NCI-H2081 treated with DMSO at 0.1 percent for 48 hours (cell line): ENCODE data around the gene BNIP1.
A peak's percentile ranks its signal among the peaks of the same experiment; 100 is the strongest.
"Not testable (repeated sequence)": the region's sequence is repeated elsewhere in the genome, so short reads cannot be mapped to it uniquely, and the experiment has no call there.

ENCODE experiments used
- DNase-seq: peaks from one replicate; lab custom pipeline; 2025; lab: John Stamatoyannopoulos, UW

The BNIP1 gene, protein sequence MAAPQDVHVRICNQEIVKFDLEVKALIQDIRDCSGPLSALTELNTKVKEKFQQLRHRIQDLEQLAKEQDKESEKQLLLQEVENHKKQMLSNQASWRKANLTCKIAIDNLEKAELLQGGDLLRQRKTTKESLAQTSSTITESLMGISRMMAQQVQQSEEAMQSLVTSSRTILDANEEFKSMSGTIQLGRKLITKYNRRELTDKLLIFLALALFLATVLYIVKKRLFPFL

DNA sequence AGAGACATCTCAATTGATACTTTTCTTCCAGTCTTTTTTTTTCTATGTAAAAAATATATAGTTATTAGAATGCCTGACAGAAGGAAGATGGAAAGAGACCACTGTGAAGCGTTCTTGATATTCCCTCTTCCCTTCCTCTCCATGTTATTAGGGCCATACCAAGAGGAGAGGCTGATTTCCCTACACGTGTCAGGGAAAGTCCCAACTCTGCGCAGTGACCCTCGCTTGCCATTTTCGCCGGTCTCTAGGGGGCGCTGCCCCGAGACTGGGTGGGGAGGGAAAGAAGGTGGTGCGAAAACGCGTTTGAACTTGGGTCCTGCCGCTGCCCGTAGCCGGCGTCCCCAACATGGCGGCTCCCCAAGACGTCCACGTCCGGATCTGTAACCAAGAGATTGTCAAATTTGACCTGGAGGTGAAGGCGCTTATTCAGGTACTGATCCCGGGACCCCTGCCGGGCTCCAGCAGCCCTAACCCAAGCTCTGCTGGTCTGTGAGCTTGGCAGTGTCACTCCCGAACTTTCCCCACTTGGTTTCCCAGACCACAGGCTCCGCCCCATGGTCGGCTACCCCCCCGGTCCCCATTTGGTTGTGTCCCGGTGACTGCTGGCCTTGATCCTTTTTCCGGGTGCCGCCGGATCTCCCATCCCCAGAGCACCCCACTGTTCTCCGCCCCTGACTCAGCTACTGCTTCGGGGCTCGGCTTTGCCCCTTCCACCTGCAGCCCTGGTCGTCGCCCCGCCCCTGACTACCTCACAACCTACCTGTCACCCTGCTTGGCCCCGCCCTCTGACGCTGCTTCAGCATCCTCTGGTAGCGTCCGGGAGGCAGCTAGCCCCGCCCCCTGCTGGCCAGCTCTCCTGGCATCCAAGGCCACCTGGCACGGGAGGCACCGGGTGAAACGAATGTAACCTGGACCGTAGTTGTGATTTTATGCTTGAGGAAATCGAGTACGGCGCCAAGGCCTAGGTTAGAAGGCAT lies at the start of gene BNIP1:
TSS of gene BNIP1 (plus strand) at position 332 of the 977 bp plus-strand sequence. CDS start at position 347, 15 bp downstream.
- peak; percentile 74 for DNase-seq

DNA sequence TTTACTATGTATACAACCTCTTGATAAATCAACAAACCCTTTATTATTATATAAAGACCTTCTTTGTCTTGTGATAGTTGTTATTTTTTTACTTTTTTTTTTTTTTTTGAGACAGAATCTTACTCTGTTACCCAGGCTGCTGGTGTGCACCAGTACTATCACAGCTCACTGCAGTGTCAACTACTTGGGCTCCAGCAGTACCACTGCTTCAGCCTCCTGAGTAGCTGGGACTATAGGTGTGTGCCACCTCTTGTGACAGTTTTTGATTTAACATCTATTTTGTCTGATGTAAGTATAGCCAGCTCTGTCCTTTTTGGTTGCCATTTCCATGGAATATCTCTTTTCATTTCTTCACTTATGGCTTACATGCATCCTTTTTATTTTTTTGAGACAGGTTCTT lies 45.5 kb upstream of the BNIP1 start:
- no peak for DNase-seq

DNA sequence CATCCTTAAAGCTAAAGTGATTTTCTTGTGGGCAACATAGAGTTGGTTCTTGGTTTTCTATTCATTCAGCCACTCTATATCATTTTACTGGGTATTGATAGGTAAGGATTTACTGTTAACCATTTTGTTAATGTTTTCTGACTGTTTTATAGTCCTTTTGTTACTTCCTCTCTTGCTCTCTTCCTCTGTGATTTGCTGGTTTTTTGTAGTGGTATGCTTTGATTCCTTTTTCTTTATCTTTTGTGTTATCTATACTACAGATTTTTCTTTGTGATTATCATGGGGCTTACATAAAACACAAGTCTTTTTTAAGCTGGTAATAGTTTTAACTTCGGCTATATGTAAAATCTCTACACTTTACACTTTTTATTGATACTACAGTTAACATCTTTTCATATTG lies 44.9 kb upstream of the BNIP1 start:
- DNase-seq = no peak

DNA sequence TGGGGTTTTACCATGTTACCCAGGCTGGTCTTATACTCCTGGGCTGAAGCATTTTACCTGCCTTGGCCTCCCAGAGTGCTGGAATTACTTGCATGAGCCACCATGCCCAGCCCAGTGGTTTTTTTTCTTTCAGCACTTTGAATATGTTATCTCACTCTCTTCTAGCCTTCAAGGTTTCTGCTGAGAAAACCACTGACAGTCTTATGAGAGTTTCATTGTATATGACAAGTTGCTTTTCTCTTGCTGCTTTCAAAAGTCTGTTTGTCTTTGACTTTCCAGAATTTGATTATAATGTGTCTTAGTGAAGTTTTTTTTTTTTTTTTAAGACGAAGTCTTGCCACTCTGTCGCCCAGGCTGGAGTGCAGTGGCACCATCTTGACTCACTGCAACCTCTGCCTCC lies 43.1 kb upstream of the BNIP1 start:
- no peak for DNase-seq

DNA sequence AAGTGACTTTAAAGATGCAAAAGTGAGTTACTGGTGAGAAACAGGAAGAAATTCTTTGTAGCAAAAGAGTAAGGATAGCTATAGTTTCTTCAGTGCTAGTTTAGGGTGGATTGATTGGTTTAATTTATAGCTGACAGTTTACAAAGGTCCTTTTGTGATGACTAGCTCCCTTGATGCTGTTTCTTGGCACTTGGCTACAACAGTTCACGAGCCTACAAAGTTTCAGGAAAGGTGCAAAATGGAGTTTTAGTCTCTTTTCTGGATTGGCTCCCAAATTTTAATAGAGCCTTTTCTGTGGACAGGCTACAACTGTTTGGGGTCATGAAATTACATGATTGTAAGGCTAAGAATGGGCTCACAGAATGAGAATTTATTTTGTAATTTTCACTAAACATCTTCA lies 40.9 kb upstream of the BNIP1 start:
- no peak for DNase-seq

DNA sequence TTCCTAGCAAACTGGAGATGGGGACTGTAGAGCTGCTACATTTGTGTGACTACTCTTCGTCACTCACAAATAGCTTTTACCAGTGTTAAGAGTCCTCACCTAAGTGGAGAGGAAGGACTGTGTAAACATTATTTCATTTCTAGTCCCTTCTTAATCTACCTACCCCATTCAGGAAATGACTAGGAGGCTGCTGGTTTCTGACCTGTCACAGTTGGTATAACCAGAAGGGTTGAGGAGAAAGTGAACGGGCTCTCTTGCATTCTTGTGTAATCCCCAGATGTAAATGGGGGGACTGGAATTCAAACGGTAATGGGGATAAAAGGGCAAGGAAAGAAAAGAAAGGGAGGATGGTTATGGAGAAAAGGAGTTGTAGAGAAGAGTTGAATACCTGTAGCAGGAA lies 35.4 kb upstream of the BNIP1 start:
- no peak for DNase-seq

DNA sequence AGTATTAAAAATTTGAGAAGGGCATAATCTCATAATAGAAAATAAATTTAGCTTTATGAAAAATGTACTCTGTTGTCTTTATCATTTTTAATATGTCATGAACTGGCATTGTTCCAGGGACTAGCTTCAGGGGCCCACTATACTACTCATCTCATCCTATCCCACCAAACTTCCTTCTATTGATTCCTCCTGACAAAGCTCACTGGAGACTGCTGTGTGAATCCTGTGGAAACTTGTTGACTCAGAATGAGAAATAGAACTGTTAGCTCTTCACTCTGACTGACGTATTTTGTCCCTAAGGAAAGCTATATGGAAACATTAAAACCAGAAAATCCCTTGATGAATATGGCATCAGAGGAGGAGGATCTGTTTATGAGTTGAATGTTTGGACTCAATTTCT lies 29.8 kb upstream of the BNIP1 start:
- DNase-seq = no peak

DNA sequence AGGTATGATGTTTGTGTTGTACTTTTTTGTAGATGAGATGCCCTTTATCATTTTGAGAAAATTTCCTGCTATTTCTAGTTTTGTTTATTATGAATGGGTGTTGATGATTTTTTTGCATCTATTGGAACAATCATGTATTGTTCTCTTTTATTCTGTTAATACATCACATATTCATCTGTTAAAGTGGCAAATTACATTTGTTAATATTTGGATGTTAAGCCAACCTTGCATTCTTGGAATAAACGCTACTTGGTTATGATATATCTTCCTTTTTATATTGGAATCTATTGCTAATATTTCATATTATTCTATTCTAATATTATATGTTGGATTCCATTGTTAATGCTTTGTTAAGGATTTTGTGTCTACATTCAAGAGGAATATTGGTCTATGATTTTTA lies 24.6 kb upstream of the BNIP1 start:
- no peak for DNase-seq

DNA sequence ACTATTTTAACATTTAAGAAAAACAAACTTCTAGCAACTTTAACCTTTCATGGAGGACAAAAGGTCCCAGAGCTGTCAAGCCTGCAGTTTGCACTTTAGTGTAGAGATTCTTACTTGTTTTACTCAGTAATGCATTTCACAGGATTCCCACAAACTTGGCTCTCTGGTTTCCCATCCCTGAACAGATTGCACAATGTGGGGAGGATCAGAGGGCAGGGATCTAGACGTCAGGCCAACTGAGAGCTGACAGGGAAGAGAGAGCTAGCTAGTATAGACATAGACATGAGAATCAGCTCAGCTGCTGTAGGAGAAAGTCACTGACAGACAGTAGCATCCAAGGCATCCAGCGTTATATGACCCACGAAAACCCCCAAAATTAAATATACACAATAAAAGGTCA lies 20.9 kb upstream of the BNIP1 start:
- no peak for DNase-seq

DNA sequence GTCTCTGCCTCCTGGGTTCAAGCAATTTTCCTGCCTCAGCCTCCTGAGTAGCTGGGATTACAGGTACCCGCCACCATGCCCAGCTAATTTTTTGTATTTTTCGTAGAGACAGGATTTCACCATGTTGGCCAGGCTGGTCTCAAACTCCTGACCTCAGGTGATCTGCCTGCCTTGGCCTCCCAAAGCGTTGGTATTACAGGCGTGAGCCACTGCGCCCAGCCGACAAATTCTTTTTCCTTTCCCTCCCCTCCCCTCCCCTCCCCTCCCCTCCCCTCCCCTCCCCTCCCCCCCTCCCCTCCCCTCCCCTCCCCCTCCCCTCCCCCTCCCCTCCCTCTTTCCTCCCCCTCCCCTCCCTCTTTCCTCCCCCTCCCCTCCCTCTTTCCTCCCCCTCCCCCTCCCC lies 12.2 kb upstream of the BNIP1 start:
- not testable (repeated sequence) for DNase-seq

DNA sequence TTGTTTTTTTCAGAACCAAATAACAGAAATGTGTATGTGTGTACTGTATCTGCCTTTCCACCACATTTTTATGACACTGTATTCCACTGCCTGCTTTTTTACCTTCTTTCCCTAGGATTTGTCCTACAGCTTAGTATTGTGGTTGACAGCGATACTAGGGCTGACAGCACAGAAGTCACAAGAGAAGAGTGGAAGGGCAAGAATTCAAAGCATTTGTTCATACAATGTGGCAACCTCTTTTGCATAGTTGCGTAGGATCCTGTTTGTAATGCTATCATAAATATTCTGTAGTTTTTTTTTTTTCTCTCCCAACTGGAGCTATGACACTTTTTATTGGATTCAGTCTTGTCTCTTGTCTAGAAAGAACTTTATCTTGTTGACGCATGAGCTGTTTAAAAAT lies 5.6 kb upstream of the BNIP1 start:
- DNase-seq = no peak

DNA sequence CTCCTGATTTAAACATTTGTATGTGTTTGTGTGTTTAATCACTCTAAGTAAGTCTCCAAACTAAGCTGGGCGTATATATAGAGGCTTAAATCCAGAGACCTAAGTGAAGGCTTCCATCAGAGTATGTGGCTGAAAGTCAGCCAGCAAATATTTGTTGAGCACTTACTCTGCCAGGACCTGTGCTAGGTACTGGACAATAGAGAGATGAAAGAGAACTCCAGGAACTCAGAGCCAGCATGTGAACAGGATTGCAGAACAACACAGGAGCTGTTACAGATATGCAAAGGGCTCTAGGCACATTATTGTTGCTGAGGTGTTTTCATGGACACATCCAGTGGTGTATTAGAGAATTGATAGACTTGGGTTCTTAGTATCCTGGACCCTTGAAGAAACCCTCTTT lies 4.7 kb upstream of the BNIP1 start:
- no peak for DNase-seq

DNA sequence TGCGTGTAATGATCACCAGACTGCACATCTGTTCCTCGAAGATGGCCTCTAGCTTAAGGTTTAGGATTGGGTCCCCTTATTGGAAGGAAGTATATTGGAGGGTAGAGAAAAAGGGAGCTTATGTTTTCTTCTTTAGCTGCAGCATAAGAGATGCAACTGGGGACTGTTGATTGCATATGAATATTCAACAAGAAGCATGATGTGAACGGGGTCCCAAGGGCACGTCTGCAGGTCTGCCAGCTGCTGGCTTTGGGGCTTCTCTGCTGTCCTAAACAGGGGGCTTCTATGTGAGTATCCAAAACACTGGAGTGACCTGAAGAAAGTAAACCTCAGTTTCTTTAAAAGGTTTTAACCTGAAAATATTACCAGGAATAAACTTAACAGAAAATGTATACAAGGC lies 3.6 kb upstream of the BNIP1 start:
- no peak for DNase-seq

DNA sequence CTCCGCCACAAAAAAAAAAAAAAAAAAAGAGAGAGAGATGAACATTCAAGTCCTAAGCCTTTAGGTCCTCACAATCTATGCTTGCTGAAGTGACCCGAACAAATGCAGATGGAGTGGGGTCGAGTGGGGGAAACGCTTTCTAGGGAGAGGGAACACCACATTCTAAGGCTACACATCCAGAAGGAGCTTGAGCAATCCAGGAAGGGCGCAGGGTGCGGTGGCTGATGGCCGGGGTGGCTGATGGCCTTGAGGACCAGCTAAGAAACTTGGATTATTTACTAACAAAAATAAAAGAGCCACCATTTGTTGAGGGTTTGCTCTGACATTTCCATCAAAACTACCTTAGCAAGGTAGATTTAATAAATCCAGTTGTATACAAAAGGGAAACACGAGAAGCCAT lies 764 bp upstream of the BNIP1 start:
- no peak for DNase-seq

DNA sequence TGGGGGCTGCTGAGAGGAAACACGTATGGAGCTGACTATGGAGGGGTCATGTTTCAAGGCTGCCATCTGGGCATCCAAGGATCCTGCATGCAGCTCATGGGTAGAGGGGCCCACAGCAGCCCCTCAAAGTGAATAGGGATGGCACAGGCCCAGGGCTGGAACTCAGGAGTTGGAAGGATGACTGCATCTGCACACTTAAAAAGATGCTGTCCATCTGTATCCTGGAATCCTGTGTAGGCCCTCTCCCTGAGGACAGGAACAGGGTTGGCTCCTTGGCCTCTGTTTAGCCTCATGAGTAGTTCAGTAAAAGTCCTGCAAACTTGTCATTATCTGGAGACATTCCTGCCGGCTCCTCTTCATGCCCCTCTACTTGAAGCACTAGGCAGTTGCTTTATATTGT lies 4.0 kb downstream of the BNIP1 start:
- DNase-seq = no peak

DNA sequence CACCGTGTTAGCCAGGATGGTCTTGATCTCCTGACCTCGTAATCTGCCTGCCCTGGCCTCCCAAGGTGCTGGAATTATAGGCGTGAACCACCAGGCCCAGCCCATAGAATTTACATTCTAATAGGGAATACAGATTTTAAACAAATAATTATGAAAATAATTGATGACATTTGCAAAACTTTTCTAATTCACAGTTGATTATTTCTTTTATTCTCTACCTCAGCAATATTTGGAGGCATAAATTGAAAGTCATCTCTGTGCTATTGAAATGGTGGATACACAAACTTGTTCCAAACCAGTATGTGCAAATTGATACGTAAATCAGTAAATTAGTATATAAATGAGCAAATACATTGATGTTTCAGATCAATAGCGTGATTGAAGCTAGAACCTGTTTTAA lies 8.2 kb downstream of the BNIP1 start:
- DNase-seq = no peak

DNA sequence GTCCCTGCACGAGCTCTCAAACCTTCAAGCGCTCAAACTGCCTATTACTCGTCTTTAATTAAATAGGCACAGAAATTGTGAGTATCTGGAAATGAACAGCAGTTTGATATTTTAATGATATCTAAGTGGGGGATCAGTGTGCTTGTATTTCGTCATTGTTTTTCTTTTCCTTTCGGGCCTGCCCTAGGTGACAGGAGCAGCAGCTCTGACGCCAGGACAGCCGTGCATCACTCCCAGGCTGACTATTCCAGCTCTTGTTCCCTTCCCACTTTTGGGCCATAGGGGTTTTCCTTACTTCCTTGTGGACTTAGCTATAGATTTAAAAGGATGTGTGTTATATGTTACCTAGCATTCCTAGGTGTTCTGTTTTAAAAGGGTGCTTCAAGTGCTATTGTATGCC lies 9.5 kb downstream of the BNIP1 start:
- DNase-seq = no peak

DNA sequence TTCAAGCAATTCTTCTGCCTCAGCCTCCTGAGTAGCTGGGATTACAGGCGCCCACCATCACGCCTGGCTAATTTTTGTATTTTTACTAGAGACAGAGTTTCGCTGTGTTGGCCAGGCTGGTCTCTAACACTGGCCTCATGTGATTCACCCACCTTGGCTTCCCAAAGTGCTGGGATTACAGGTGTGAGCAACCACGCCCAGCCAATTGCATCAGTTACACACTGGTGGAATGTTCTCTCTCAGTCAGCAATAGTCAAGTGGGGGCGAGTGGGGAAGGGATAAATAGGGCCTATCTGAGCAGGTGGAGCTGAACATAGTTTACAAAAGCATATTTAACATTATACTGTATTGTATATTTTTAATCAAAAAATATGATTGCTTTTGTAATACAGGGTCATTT lies 10.3 kb downstream of the BNIP1 start:
- DNase-seq = not testable (repeated sequence)

DNA sequence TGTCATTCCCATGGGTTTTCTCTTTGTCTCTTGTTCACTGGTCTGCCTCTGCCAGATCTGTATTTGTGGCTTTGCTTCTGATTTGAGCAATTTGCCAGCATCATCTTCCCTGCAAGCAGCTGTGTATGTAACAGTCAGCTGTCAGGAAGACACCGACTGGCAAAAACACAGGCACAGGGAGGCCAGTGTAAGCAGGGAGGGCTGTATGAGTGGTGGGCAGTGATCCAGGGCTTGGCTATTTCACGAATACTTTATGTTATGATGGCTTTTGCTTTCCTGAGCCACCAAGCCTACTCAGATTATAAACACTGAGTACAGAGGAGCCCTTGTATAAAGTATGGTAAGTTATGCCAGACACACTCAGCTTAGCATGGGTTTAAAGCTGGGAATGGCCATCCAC lies 11.6 kb downstream of the BNIP1 start:
- DNase-seq = no peak

DNA sequence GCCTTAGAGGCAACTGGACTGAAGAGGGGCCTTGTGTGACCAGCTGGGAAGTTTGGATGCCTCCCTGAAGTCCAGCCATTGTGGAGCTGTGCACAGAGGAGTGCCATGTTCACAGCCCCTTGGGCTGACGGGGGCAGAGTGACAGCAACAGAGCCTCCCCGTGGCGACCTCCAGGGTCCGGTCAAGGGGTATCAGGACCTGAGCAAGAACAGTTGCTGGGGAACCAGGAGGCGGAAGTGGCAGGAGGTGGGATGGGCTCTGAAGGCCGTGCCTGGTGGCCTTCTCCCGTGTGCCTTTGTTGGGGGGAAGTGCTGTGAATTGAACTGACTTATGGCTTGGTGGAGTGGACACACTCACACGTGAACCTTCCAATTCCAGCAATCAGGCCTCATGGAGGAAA lies 14.0 kb downstream of the BNIP1 start:
- no peak for DNase-seq

DNA sequence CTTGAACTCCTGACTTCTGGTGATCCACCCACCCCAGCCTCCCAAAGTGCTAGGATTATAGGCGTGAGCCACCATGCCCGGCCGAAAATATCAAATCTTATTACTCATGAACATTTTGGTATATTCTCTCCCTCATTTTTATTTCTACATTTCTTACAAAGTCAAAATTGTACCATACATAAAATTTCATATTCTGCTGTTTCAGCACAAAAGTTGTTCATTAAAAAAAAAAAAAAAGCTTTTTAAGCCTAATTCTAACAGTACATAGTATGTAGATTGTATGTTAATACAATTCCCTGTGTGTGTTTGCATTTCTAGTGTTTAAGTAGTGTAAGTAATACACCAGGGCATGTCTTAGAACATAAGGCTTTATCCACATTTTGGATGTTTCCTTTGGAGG lies 14.9 kb downstream of the BNIP1 start:
- no peak for DNase-seq

DNA sequence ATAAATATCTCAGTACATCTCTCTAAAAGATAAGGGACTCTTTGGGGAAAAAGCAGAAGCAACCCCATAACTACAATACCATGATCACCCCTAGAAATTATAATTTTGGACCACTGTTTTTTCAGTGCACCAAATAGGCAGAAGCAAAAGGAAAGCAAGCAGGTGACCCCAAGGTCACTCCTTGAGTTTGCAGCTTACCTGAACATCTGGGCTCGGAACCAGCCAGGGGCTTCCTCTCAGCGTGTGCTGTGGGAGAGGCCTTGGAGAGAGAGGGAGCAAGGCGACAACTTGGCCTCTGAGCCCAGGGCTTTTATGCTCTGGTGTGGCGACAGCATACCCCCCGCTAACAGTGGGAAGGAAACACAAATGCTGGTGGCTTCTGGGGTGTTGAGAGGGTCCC lies 16.8 kb downstream of the BNIP1 start:
- DNase-seq = no peak

DNA sequence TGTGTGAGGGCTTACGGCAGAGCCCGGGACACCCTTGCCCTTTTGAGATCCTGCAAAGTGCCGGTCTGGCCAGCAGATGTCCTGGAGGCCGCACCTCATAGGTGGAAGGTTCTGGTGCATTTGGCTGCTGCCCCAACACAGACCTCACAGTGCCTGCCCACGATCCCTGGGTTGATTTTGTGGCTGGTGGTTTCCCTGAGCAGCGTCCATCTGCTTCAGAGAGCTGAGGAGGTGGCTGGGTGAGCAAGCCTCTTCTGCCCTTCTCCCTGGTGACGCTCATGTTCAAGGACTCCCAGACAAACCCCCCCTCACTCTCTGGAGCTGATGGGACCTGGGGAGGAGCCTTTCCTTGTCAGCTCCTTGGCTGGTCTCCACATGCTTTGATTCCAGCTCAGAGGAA lies 18.9 kb downstream of the BNIP1 start:
- DNase-seq = no peak
